Epithelial cell of esophagus (primary cell): ENCODE data around the gene UGT1A5.

Experiments used
- DNase-seq: peaks from one replicate; pipeline ENCODE4 v3.0.0; 2010; ENCODE audit warnings: low read depth
- H3K4me3 ChIP-seq: 2 replicates; pipeline ENCODE4 v1.5.1; 2011; ENCODE audit warnings: mild to moderate bottlenecking, low read length, control low read depth
- TF ChIP-seq, protein P1 (sequence below): IDR thresholded peaks from 2 replicates; pipeline ENCODE4 v1.5.1; 2011; ENCODE audit warnings: low read depth, mild to moderate bottlenecking, low read length, control low read depth, inconsistent platforms; ENCODE audit not compliant: insufficient read depth; ENCODE audit errors: missing control alignments

The UGT1A5 gene

DNA sequence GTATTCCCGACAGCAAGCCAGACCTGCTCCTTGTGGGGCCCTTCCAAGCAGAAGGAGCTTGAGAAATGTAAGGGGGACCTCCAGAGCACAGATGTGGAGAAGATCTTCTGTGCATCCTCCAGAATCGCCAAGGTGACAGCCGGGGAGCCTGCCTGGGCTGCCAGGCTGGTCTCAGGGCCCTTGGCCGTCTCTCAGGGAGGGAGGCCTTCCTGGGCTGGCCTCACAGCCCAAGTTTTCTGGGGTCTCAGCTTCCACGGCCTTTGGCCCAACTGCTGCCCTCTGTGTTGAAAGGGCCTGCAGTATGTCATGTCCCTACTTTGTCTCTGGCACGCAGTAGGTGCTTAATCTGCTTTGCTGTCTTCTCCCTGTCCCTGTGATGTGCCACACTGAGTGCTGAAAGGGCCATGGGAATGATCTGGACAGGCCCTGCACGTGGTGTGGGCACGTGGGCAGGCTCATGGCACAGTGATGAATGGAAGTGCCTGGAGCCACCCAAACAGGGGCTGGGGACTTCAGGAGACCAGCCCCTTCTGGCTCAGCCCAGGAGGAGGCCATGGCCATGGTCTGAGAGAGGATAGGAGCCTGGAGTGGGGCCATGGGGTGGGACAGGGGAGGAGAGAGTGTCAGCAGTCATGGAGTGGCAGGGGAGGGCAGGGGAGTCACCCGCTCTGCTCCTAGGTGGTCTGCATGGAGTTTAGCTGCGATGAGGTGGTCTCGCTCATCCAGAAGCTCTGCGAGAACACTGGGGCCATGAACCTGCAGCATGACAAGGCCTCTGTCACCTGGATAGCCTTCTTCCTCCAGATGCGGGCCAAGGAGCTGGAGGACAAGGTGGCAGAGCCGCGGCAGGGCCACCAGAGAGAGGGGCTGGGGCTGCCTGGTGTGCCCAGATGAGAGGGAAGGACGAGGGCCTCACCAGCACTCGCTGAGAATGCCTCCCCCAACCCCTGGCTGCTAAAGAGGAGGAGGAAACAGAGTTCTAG, 106.2 kb downstream of the UGT1A5 start:
- no peak for DNase-seq
- H3K4me3 ChIP-seq: no peak overlapping the region
- TF ChIP-seq, protein P1, sequence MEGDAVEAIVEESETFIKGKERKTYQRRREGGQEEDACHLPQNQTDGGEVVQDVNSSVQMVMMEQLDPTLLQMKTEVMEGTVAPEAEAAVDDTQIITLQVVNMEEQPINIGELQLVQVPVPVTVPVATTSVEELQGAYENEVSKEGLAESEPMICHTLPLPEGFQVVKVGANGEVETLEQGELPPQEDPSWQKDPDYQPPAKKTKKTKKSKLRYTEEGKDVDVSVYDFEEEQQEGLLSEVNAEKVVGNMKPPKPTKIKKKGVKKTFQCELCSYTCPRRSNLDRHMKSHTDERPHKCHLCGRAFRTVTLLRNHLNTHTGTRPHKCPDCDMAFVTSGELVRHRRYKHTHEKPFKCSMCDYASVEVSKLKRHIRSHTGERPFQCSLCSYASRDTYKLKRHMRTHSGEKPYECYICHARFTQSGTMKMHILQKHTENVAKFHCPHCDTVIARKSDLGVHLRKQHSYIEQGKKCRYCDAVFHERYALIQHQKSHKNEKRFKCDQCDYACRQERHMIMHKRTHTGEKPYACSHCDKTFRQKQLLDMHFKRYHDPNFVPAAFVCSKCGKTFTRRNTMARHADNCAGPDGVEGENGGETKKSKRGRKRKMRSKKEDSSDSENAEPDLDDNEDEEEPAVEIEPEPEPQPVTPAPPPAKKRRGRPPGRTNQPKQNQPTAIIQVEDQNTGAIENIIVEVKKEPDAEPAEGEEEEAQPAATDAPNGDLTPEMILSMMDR: no peak

DNA sequence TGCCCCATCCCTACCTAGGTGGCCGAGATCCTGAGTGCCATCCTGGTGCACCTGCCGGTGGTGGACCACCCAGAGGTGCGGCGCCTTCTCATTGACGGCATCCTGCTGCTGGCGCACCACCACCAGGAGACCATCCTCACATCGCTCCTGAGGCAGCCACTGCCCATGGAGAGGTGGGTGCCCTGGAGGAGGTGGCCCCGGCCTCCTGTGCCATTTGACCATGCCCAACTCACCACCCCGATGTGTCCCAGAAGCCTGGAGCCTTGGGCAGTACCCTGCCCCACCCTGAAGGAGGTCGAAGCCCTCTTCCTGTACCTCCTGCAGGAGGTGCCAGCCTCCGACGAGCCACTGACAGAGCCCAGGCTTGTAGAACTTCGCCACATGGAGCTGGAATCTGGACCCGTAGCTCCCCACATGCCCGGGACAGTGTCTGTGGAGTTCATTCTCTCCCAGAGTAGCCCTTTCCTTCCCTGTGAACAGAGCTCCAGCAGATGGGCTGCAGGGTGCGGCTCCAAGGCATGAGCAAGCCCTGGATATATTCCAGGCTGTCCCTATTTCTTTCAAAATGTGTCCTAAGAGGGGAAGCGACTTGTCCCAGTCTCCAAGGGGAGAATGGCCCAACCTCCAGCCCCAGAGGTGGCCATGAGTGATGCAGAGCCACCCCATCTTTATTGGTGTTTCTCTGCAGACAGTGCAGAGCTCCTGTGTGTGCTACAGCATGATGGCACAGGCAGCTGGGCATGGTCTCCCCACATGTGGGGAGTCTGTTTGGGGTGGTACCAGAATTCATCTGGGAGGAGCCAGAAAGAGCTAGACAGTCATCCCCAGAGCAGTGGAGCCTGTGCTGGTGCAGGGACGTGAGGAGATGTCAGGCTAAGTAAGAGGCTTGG, 107.4 kb downstream of the UGT1A5 start:
- DNase-seq: no peak
- TF ChIP-seq, protein P1: no peak
- no peak overlapping the region for H3K4me3 ChIP-seq

DNA sequence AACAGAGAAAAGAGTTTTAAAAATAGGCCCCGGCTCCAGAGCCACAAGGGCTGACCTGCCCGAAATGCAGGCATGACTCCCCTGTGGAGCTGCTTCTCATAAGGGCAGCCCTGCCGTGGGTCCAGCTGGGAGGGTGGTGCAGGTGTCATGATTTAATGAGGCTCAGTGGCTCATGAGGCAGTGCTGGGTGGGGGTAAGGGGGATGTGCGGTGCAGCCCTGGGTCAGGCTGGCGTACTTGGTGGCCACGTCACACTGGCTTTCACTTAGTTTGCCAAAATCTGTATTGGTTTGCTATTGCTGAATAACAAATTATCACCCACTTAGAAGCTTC, 108.0 kb downstream of the UGT1A5 start:
- DNase-seq: no peak
- TF ChIP-seq, protein P1: no peak
- no peak overlapping the region for H3K4me3 ChIP-seq

DNA sequence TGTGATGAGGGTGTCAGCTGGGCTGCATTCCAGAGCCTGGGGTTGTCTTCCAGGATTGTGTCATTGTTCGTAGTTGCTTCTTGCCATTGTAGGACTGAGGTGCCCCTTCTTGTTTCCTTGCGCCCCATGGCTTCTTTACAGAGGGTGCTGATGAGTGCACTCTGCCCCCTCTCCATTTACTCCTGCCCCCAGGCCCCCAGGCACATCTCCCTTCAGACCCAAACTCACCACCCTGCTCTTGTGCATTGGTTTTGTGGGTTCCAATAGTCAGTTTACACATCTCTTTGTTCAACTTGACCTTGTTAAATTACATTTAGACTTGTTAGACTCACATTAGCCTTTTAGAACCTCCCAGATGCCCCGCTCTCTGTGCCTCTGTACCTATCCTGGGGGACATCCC, 108.5 kb downstream of the UGT1A5 start:
- no peak for DNase-seq
- TF ChIP-seq, protein P1: no peak
- no peak overlapping the region for H3K4me3 ChIP-seq

DNA sequence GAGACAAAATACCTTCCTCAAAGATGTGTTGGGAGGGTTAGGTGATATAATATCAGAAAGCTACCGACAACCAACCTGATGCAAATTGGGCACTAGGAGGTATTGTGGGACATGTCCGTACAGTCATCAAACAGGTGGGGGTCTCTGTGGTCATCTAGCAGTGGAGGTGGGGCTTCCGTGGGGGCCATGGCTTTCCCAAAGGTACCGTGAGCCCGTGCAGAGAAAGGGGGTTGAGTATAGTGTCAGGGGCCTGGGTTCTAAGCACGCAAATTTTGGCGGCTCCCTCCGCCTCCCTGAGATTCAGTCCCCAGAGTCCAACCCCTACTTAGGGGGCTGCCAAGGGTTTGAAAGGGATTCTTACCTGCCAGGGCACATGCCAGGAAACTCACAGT, 109.0 kb downstream of the UGT1A5 start:
- TF ChIP-seq, protein P1: no peak
- no peak for DNase-seq

DNA sequence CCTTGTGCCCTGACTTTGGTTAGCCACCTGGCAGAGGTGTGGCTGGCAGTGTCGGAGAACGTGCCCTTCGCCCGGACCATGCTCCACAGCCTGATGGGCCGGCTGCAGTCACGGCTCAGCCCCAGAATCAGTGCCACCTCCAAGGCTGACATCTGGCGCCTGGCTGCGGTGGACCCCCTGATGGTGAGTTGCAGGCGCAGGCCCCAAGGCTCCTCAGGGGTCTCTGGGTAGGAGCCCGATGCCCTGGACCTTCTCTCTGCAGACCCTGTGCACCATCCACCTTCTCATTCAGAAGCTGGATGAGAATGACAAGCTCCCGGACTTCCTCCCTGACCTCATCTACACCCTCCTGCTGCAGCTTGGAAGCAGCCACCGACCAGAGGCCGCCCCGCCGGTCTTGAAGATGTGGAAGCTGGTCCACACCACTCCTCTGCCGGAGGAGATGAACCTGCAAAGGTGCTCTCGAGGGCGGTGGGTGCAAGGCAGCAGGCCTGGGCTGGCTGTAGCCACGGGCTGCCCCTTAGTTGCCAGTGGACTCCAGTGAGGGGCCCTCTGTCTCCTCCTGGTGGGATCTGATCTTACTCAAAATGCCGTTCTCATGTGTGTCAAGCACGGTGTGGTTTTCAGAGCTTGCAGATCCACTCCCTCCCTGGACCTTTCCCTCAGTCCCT, 109.5 kb downstream of the UGT1A5 start:
- TF ChIP-seq, protein P1: no peak
- DNase-seq: no peak
- H3K4me3 ChIP-seq: no peak overlapping the region

More for the DNA sequence above, 109.0 kb downstream of the UGT1A5 start:
- no peak overlapping the region for H3K4me3 ChIP-seq
